NAMALWA (cell line): ENCODE results near the gene SOX6.
"Not testable (repeated sequence)": the region's sequence is repeated elsewhere in the genome, so short reads cannot be mapped to it uniquely, and the experiment has no call there.

Experiments used
- DNase-seq: peaks from one replicate; pipeline ENCODE4 v3.0.0-alpha.2; 2015; ENCODE audit warnings: low spot score

The SOX6 gene

DNA sequence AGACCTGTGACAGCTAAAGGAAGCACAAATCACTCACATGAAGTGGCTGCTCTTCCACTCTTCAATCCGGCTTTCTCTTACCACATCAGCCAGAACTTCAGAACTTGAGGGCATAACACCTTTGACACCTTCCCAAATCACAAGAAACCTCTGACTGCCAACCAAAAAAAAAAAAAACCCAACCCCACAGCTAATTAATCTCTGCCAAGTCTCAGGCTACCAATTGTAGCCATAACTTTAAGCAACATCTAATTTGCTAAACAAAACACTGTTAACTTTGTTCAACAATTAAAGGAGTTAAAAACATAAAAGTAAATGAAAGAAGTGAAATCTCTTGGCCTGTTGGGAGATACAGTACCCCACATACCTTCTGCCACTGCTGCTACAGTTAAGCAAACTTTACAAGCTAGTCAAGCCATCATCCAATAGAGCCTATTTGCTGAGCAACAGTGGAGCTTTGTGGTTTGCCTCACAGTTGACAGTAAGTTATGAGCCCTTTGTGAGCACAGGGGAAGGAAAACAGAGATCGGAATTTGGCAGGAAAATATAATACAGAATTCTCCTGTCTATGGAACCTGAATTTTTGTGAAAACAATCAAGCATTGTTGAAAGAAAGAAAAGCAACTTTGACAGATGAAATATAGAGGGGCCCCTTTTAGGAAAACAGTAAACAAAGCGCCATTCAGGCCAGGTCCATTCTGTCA is at the start of gene SOX6:
SOX6 (minus strand) TSS at position 490 of the 704 bp plus-strand sequence. CDS start 15,298 bp downstream, outside the sequence.
- no peak for DNase-seq

DNA sequence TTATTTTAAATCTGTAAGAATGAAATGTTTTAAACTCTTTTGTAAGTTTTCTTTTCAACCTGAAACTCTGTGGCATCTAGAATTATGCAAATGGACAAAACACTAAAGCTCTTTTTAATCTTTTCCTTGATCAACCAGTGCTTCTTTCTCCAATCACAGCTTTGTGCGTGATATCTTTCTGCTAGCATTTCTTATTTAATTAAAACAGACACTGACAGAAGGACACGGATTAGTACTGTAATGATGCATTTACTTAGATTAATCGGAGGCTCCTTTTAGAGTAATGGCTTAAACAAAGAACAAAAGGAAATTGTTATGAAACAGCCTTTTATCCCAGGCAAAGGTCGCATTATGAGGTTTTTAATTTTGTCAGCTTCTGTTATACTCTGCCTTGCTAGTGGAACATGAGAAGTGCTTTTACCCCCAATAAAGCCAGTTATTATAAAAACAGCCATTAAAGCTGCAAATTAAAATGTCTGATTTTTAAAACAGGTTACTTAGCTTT is 48.5 kb upstream of the SOX6 start:
- no peak for DNase-seq

DNA sequence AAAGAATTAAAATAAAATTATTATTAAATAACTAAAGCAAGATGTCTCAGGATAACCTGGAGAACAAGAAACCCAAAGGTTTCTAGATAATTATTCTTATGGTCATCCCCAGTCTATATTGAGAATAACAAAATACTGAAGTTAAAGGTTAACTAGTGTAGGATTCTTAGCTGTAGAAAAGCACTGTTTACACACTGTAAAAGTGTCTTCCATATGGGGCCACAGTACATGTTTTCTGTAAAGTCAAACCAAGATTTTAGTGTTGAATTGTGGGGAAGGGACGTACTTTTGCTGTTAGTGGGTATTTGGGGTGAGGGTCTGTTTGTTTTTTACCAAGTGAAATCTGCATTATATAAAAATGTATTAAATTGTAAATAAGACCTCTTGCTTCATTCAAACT is 47.5 kb upstream of the SOX6 start:
- DNase-seq: no peak

DNA sequence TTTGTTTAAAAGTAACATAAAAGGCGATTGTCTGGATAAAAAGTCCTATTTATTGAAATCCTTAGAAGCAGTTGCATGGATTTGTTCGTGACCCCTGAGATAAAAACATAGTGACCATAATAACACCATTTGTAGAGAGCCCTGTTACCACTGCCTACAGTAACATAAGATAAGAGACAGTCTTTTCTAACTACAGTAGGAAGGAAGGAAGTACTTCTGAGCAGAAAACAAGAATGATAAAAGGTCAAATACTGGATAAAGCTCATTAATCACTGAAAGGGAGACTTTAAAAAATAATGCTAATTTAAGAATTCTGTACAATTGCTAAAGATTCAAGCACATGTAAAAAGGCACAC is 47.1 kb upstream of the SOX6 start:
- no peak for DNase-seq

DNA sequence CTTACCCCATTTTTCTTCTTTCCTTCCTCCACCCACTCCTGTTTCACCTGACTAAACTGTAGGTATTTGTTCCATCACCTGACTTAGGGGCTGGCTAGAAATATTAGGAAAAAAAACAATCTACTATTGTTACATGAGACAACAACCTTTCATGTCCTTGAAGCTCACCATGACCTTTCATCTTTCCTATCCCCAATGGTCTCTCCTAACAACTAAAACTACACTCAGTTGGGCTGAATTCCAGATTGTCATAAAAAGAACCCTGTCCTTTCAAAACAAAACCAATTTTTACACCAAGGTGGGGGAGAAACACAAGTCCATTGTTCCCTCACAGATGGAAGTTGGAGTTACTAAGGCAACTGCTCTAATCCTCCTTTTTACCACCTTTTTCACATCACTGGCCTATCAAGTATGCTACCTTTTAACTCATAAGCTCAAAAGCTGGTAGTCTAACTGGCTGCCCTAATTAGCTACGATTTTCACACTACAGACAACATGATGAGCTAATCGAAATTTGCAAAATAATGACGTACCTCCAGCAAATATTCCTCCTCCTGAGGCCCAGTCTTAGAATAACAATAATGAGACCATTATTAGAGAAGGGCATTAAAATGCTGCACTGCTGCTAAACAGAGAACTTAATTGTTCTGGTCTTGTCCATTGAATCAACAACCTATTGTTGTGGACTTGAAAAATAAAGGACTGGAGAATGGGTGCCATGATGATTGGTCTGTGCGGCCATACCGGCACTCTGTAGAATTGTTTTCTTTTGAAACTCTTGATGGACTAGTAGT is 46.5 kb upstream of the SOX6 start:
- no peak for DNase-seq

DNA sequence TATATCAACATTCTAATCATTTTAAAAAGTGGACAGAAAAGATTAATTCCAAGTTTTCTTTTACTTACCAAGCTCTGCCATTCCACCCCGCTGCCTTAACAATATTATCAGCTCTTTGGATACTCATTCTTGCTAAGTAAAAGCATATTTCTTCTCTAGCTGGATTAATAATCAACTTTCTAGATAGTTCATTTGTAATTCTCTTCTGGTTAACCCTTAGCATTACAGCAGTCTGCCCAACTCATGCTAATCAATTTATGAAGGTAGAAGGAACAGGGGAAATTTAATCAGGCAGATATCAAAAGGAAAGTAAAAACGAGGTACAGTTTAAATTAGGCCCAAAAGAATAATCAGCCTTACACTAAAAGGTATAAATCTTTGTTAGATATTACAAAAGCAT is 41.0 kb upstream of the SOX6 start:
- no peak for DNase-seq

DNA sequence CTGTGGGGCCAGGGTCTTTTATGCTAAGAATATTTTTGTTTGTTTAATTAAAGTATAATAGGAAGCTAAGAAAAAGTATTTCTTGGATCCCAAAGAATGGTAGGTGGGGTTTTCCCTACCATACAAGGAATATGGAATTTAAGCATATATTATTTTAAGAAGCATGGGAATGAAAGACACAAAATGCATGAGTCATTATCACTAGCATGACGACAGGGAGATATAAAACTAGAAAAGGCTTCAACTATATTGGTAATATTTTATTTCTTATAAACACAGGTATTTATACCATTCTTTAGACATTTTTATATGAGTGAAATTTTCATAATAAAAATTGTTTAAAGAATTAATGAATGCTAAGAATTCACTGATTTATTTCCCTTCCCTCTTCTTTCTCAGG is 39.3 kb upstream of the SOX6 start:
- DNase-seq: no peak

DNA sequence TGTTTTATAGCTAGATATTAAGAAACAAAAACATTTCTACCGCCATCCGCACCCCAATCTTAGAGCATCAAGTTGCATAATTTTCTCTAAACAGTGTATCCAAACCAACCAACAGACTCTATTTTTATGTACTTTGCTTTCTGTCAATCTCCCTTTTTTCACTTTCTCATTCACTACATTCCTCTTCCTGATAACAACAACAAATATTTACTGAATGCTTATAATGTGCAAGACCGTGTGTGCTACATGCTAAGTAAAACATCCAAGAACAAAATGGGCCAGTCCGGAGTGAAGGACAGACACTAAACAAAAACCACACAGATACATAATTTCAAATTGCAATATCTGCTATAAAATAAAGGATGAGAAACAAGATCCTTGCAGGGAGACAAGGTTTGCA is 38.6 kb upstream of the SOX6 start:
- DNase-seq: no peak

DNA sequence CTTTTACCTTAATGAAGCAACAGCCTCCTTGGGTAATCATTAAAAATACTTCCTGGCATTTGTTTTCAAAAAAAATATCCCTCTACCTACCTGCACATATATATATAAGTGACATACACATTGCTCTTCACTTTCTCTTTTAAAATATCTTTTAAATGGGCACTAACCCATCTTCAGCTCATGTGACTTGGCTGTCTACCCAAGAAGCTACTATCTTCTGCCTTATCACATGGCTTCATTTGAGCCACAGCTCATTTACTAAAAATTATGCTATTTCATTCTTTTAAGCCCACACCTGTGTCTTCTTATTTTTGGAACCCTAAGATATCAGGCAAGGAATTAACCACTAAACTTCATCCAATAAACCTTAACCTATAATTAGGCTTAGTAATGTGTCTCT is 37.0 kb upstream of the SOX6 start:
- no peak for DNase-seq

DNA sequence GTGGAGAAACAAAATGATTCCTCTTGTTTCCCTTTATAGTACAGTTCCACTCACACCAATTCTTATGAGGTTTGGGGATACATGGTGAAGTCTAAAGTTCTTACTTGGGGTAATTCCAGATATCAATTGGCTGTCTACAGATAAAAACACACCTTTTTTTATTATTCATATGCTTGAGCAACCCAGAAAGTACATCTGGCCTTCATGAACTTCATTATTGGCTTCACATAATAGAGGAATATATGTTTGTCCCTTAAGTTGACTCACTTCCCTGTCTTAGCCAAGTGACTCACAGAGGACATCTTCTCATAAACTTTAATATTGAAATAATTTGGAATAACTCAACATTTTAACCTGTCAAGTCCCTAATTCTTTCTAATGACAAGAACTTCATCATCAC is 36.3 kb upstream of the SOX6 start:
- DNase-seq: no peak

DNA sequence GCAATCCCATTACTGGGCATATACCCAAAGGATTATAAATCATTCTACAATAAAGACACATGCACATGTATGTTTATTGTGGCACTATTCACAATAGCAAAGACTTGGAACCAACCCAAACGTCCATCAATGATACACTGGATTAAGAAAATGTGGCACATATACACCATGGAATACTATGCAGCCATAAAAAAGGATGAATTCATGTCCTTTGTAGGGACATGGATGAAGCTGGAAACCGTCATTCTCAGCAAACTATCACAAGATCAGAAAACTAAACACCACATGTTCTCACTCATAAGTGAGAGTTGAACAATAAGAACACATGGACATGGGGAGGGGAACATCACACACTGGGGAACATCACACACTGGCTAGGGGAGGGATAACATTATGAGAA is 34.5 kb upstream of the SOX6 start:
- DNase-seq: not testable (repeated sequence)

DNA sequence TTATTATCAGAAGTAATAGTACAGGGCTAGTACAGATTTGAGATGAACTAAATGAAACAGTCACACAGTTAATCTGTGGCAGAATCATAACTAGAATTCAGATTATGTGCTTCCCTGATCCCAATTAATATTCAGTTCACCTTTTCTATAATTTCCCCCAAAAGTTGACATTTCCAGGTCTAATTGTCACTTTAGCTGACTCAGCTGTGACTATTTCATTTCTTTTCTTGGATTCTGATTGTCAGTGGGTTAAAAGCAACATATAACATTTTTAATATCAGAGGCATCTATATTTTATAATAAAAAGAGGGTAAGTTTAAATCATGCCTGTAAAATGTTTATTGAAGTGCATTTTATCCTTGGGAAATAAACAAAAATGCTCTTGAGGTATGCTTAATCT is 28.8 kb upstream of the SOX6 start:
- no peak for DNase-seq

DNA sequence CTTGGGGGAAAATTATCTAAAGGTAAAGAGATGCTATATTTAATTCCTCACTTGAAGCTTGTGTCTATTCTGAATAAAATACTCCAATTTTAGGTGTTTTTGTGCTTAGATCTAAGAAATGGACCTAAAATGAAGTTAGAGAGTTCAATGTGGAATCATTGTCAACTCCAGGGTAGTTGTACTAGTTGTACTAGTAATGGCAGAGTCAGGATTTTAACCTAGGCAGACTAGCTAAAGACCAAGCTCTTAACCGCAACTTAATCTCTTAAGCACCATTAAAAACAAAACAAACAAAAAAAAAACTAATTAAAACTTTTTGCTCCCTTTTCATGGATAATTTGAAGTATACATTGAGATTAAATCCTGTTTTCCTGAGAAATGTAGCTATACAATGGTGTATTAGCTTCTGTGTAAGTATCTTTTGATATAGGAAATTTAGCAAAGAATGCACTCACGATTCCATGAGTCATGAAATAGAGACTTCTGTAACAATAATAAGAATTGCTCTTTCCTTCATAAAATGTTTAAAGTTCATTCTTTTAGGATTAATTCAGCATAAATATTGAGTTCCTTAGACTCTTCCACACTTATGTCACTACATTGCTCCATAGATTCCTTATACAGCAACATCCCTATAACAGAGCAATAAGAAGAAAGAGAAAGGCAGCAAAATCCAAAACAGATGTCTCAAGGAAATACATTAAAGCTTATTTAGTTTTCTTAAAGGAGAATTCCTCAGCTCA is 26.5 kb upstream of the SOX6 start:
- DNase-seq: no peak

DNA sequence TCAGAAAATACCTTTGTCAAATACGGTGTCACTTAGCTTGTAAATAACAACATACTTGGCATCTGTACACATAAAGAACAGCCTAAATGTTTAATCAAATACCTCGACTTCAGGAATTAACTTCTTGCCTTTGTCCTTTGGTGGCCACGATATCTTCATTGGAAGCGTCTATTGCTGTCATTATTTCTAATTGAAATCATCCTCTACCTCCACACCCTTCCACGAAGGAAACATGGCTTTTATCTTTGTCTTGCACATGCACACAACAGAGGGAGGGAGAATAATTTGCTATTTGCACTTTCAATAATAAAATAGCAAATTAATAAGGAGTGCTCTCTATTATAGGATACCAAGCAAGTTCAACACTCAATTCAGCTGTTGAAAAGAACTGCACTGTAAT is 25.8 kb upstream of the SOX6 start:
- DNase-seq: no peak

DNA sequence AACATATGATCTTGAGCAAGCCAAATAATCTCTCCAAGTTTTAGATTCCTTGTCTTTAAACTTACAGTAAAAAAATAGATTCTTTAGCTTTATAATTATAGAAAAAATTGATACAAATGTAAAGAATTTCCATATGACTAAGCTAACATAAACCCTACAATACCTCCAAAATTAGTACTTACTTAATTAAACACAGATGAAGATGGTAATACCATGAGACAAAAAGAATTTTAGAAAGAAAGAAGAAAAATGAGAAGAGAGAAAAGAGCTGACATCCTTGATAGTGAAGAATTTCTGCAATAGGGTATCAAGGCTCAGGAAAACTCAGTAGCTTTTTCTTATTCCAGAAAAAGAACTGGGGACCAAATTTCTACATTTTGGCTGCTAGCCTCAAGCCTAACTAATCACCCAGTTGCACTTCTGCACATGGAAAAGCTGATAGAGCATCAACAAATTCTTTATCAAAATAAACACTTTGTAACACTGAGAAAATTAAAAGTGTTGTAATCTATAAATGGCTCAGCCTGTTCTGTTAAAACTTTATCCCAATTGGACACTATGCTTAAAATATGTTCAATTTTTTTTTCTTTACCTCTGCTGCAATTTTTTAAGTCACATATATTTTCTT is 24.7 kb upstream of the SOX6 start:
- no peak for DNase-seq

DNA sequence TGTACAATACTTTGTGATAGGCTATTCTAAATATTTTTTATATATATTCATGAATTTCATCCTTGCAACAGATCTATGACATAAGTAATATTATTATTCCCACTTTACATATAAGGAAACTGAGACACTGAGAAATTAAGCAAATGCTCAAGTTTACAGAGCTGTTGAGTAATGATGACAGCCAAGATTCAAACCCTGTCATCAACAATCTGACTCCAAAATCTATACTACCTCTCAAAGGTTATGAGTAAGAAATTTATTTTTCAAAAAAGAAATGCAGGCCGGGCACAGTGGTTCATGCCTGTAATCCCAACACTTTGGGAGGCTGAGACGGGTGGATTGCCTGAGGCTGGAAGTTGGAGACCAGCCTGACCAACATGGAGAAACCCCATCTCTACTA is 22.6 kb upstream of the SOX6 start:
- no peak for DNase-seq

DNA sequence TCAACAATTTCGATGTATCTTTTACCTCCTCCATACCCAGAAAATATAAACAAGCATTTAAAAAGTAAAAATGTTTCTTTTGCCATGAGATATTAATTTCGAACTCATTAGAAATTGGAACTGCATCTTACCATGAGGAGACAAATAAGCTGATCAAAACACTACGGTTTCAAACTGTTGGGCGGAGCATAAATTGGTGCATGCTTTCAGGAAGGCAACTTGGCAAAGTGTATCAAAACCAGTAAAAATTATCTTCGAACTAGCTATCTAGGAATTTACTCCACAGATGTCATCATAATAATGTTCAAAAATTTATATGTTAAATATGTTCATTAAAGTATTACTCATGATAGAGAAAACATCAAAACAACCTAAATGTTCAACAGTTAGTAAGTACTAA is 21.4 kb upstream of the SOX6 start:
- no peak for DNase-seq

DNA sequence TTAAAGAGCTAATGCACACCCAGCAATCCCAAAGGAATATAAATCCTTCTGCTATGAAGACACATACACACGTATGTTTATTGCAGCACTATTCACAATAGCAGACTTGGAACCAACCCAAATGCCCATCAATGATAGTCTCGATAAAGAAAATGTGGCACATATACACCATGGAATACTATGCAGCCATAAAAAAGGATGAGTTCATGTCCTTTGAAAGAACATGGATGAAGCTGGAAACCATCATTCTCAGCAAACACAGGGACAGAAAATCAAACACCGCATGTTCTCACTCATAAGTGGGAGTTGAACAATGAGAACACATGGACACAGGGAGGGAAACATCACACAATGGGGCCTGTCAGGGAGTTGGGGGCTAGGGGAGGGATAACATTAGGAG is 19.3 kb upstream of the SOX6 start:
- DNase-seq: not testable (repeated sequence)

DNA sequence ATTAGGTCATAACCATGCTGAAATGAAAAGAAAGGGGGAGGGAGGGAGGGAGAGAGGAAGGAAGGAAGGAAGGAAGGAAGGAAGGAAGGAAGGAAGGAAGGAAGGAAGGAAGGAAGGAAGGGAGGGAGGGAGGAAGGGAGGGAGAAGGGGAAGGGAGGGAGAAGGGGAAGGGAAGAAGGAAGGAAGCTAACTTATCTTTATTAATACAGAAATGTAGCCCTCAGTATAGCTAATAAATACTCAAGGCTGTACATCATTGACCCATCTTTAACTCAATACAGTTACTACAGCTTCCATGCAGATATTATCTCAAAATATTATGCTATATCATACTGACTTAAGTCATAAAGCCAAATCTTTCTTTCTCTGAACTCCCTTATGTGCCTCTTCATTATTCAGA is 17.4 kb upstream of the SOX6 start:
- DNase-seq: no peak

DNA sequence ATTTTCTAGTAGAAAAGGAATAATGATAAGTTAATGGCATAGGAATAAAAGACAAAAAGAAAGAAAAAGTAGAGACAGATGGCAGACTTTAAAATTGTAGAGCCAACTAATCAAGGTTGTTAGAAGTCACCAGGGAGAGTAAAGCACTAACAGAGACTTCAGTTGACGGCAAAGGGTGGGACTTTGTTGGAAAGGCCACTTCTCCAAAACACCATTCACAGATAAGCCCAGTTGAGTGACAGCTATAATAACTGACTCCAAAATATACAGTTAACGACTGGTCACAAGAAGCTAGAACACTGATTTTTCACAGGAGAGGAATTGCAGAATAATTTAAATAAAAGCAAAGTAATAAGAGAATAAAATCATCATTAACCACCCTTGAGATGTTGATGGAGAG is 16.0 kb upstream of the SOX6 start:
- no peak for DNase-seq

DNA sequence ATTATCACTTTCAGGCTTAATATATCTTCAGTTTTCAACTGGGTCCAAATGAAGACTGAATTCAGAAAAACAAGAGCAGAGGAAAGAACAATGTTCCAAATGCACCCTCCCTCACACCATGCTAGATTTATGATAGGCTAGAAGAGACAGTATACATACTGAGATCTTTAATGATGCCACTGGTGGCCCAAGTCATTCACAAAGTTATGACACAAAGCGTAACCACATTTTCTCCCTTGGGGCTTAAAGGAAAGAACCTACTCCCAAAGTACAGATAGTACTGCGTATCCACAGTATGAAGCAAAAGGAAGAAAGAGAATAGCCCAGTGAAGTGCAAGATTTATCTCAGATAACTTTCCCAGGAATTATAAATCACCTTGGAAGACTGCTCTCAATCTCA is 10.9 kb upstream of the SOX6 start:
- DNase-seq: no peak

DNA sequence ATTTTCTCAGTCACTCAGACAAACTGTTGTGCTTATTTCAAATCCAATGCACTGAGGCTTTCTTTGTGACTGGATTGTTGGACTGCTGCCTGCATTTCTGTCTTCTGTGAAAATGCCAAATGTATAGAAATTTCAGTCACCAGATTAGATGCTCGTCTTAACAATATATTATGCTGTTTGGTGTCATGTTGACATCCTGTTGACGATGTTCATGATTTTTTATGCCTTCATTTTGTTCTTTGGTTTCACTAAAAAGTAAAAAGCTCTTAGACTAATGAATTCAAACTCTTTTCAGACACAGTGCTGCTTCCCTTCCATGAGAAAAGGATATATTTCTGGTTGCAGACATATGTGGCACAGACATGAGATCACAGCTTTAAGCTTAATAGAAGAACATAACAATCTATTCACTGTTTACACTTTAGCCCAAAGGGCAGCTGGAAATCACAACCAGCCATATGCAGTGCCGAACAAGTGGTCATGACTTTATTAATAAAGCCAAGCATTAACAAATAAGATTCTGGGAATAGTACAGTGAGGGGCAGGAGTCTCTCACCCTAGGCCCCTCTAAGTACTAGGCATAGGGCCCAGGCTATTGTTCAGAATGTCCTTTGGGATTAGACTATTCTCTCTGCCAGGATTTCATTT is 9.4 kb upstream of the SOX6 start:
- no peak for DNase-seq
